SK-N-SH (cell line): ENCODE data around the gene TECPR2. TPM values are rescaled to one million over a fixed set of nuclear protein-coding genes. Genes with fewer than 3 reads are reported as not detected.

ENCODE experiments used
- CTCF ChIA-PET: fragments of 300-600, 350-600 bp; formaldehyde crosslinking; extraction: SDS; loops from one replicate; lab custom pipeline; 2021; lab: Yijun Ruan, JAX
- POLR2A ChIA-PET: fragments of 350-600 bp; sonication (Branson Sonifier 250); formaldehyde crosslinking; extraction: SDS; loops from one replicate; lab custom pipeline; 2020; ENCODE audit warnings: antibody characterized with exemption, inconsistent platforms; lab: Yijun Ruan, JAX
- DNase-seq: peaks from one replicate; pipeline ENCODE4 v3.0.0; 2012
- H2AFZ ChIP-seq: fragments of 200-600 bp; sonication (generic); 2 replicates; pipeline ENCODE4 v1.8.1; 2016; ENCODE audit warnings: antibody characterized with exemption, mild to moderate bottlenecking, low read depth
- H3F3A ChIP-seq: fragments of 200-600 bp; sonication (generic); replicated peaks from 2 replicates; pipeline ENCODE3; 2016; ENCODE audit warnings: antibody characterized with exemption, mild to moderate bottlenecking; ENCODE audit not compliant: insufficient read depth
- H3K27ac ChIP-seq, 2 experiments: fragments of 200-500 bp in 1 of 2; fragments of 200-600 bp in 1 of 2; sonication (Bioruptor generic) in 1 of 2; sonication (generic), shearing (Covaris generic) in 1 of 2; 2 replicates each; pipeline versions ENCODE4 v1.5.1 to v1.6.1; 2014 to 2016; ENCODE audit warnings: low read depth in 2 of 2, inconsistent platforms in 1 of 2, low read length in 1 of 2, mild to moderate bottlenecking in 1 of 2, mixed read lengths in 1 of 2
- H3K27me3 ChIP-seq: fragments of 200-600 bp; sonication (generic), shearing (Covaris generic); 2 replicates; pipeline ENCODE4 v1.6.1; 2016; ENCODE audit warnings: mixed run types; ENCODE audit not compliant: insufficient read depth
- H3K36me3 ChIP-seq, 2 experiments: fragments of 200-500 bp in 1 of 2; fragments of 200-600 bp in 1 of 2; sonication (Bioruptor generic) in 1 of 2; sonication (generic) in 1 of 2; replicated peaks in 1 of 2; 2 replicates each; pipeline versions ENCODE3 to v1.5.1; 2014 to 2016; ENCODE audit warnings: low read length in 1 of 2, mild to moderate bottlenecking in 1 of 2; ENCODE audit not compliant: insufficient read depth in 2 of 2, control insufficient read depth in 1 of 2
- H3K4me1 ChIP-seq, 2 experiments: fragments of 200-500 bp in 1 of 2; fragments of 200-600 bp in 1 of 2; sonication (Bioruptor generic) in 1 of 2; sonication (generic), shearing (Covaris generic) in 1 of 2; 2 replicates each; pipeline versions ENCODE4 v1.5.1 to v1.6.1; 2014 to 2016; ENCODE audit warnings: low read depth in 1 of 2, low read length in 1 of 2, mixed run types in 1 of 2; ENCODE audit not compliant: insufficient read depth in 2 of 2, control insufficient read depth in 1 of 2
- H3K4me2 ChIP-seq: fragments of 200-600 bp; sonication (generic), shearing (Covaris generic); 2 replicates; pipeline ENCODE4 v1.6.1; 2017; ENCODE audit warnings: mixed run types
- H3K4me3 ChIP-seq, 2 experiments: fragments of 200-500 bp in 1 of 2; fragments of 200-600 bp in 1 of 2; sonication (Bioruptor generic) in 1 of 2; sonication (generic), shearing (Covaris generic) in 1 of 2; 2 replicates each; pipeline versions ENCODE4 v1.5.1 to v1.8.1; 2014 to 2016; ENCODE audit warnings: low read depth in 2 of 2, inconsistent platforms in 1 of 2, low read length in 1 of 2, mild to moderate bottlenecking in 1 of 2, mixed read lengths in 1 of 2, moderate library complexity in 1 of 2
- H3K79me2 ChIP-seq: fragments of 200-600 bp; sonication (generic); 2 replicates; pipeline ENCODE4 v1.8.1; 2017; ENCODE audit warnings: mild to moderate bottlenecking; ENCODE audit not compliant: insufficient read depth
- H3K9ac ChIP-seq: fragments of 200-600 bp; sonication (generic); 2 replicates; pipeline ENCODE4 v1.6.1; 2017; ENCODE audit warnings: mixed run types
- H3K9me2 ChIP-seq: fragments of 200-600 bp; sonication (generic); 2 replicates; pipeline ENCODE4 v1.6.1; 2017; ENCODE audit warnings: mixed run types
- H3K9me3 ChIP-seq: fragments of 200-600 bp; sonication (generic); 2 replicates; pipeline ENCODE4 v1.6.1; 2017; ENCODE audit warnings: mixed run types, mild to moderate bottlenecking, moderate library complexity
- H4K20me1 ChIP-seq: fragments of 200-600 bp; sonication (generic); 2 replicates; pipeline ENCODE4 v1.6.1; 2017; ENCODE audit warnings: mild to moderate bottlenecking, mixed run types; ENCODE audit not compliant: insufficient read depth
- EZH2phosphoT487 ChIP-seq: fragments of 200-600 bp; sonication (generic); IDR thresholded peaks from 2 replicates; pipeline ENCODE4 v1.6.1; 2017; ENCODE audit warnings: low read depth, mixed run types, mild to moderate bottlenecking, antibody characterized with exemption, moderate library complexity, borderline replicate concordance
- FOSL2 ChIP-seq: IDR thresholded peaks from 2 replicates; pipeline ENCODE4 v1.4.0; 2012; ENCODE audit warnings: low read depth, mild to moderate bottlenecking, moderate library complexity, borderline replicate concordance
- RCOR1 ChIP-seq: fragments of 150-350 bp; IDR thresholded peaks from 2 replicates; pipeline ENCODE4 v1.6.1; 2017; ENCODE audit warnings: antibody characterized with exemption, low read length
- SIN3A ChIP-seq: IDR thresholded peaks from 2 replicates; pipeline ENCODE4 v1.6.1; 2012; ENCODE audit warnings: low read depth, mild to moderate bottlenecking, low read length, moderate library complexity, borderline replicate concordance
- SMC3 ChIP-seq: IDR thresholded peaks from 2 replicates; pipeline ENCODE4 v1.6.1; 2012; ENCODE audit warnings: low read depth, low read length, improper control_type of control experiment
- TAF1 ChIP-seq: IDR thresholded peaks from 2 replicates; pipeline ENCODE4 v1.6.1; 2012; ENCODE audit warnings: low read depth, mild to moderate bottlenecking, low read length, moderate library complexity, borderline replicate concordance
- WGBS: methylation state at CpG from one replicate; pipeline ENCODE4 v1.1.6; 2017; ENCODE audit warnings: low lambda C conversion rate; 5-methylcytosine and 5-hydroxymethylcytosine counted together
- polyA plus RNA-seq, 3 experiments: library from polyadenylated mRNA; depleted of rRNA; stranded (reverse); fragments of >200 nt; gene quantifications; 2 replicates each; pipeline ENCODE4 v1.2.3, GENCODE V29; 2012
- TF ChIP-seq, protein P1 (sequence below): IDR thresholded peaks from 2 replicates; pipeline ENCODE4 v1.4.0; 2012; ENCODE audit warnings: low read depth
- TF ChIP-seq, protein P2 (sequence below): IDR thresholded peaks from 2 replicates; pipeline ENCODE4 v1.6.1; 2012; ENCODE audit warnings: mild to moderate bottlenecking, low read depth, low read length, moderate library complexity
- TF ChIP-seq, protein P3 (sequence below): fragments of 150-350 bp; IDR thresholded peaks from 2 replicates; pipeline ENCODE4 v1.6.1; 2017; ENCODE audit warnings: antibody characterized with exemption, low read length, low read depth, borderline replicate concordance
- TF ChIP-seq, protein P4 (sequence below): IDR thresholded peaks from 2 replicates; pipeline ENCODE4; 2012

Gene TECPR2
- polyA plus RNA-seq, 1 of the 3 experiments (the other 2 are of a cell fraction) = 6.9 TPM

DNA sequence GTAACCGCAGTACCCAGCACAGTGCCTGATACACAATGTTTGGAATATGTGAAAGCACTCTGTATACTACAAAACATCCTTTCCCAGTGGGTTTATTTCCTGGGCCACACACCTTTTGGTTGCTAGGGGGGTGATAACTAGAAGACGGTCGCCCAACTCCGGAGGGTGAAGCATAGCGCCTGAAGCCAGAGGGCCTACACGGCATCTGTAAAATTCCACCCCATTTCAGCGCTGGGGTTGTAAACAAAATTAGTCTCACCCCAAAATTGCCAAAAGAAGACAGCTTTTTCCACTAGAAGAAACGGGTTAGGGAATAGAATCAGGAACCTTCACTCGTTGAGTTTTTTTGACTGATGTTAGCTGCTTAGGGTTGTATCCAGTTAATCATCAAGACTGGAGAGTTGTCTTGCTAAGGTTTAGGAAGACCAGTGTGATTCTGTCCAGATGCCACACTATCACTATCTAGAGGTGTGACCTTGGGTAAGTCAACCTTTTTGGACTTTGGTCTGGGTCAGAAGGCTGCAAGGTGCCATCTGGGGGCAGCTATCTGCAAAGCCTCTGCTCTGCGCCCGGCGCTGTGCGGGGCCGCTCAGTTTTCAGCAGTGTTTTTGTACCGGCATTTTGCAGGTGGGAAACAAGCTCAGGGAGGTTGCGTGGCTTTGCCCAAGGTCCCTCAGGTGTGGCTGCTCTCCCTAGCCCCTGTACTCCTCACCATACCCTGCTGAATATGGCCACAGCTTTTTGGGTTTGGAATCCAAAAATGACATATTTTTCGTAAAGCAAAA, 41.9 kb upstream of the TECPR2 start:
- ChIA-PET CTCF (interaction anchor here (0.8 to 1.6 kb wide), 2 partner anchors 9 to 258 kb away, joined by 3 to 5 read pairs; no protein-coding TSS in a partner anchor), POLR2A (interaction anchor here (0.6 to 1.0 kb wide), 3 partner anchors 8 to 233 kb away, joined by 3 read pairs; no protein-coding TSS in a partner anchor)
- H3K27me3 ChIP-seq = no peaks in the 10 kb centered on the region
- H4K20me1 ChIP-seq = no peaks in the 10 kb centered on the region
- H3K79me2 ChIP-seq = peaks cover 18% of the 10 kb centered on the region
- no peak for DNase-seq
- H3K4me2 ChIP-seq = peak overlapping the region; percentile 89
- 92% methylated on average over 15 of the region's 17 CpGs for WGBS
- no peak overlapping the region for H3K27ac ChIP-seq
- H3K9ac ChIP-seq = peak overlapping the region; percentile 89
- H3K9me2 ChIP-seq = no peaks in the 10 kb centered on the region
- H3K9me3 ChIP-seq = no peaks in the 10 kb centered on the region
- H3F3A ChIP-seq = peaks cover 20% of the 10 kb centered on the region
- H3K4me1 ChIP-seq = peaks cover 5 to 27% of the 10 kb centered on the region in 2 experiments; a peak in 3 of 4 replicates
- peak overlapping the region; percentile 77 to 80 for H3K4me3 ChIP-seq
- peaks cover under 1 to 5% of the 10 kb centered on the region in 2 experiments for H3K36me3 ChIP-seq
- no peak for TF ChIP-seq EZH2phosphoT487
- TF ChIP-seq, all 33 proteins: peak for 0
- H2AFZ ChIP-seq = 0 out of 2 replicates have a peak overlapping the region, but pooled peaks have one; percentile 44

DNA sequence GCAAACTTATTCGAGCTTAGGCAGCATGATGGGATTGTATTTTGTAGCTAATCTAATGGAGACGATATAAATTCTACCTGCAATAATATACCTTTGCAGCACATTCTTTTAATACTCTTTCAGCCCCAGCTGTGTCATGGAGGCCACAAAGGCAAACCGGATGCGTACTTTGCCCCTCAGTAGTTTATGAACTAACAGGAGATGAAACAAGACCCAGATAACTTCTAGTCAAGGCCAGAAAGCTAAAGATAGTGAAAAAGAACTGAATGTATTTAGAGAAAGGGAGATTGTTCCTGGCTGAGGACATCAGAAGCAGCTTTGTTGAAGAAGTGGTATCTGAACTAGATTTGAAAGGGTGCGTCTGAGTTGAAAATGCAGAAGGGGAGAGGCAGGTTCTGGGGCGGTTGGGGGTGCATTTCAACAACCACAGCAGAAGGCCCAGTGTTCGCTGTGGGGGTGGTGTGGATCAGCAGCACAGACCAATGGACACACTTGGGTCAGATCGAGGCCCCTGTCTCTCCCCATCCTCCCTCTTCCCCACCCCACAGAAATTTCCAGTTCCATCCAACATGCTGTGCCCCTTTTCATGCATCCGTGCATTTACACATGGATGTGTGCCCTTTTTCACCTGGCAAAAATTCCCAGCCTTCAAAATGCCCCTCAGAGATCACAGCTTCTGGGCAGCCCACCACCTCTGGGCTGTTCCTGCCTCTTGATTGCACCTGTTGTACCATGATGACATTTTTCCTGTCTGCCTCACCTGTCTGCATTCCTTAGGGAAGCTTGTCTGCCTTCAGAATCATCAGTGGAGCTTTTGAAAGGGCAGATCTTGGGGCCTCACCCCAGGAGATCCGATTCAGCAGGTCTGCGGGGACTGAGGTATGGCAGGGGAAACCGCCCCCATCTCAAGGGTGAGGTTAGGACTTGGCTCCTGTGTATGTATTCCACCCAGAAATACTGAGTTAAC, 41.0 kb upstream of the TECPR2 start:
- H3F3A ChIP-seq = peaks cover 13% of the 10 kb centered on the region
- 95% methylated on average over 12 of the region's 12 CpGs for WGBS
- DNase-seq = no peak
- no peak for TF ChIP-seq SMC3
- TF ChIP-seq TAF1 = no peak
- TF ChIP-seq, protein P1, sequence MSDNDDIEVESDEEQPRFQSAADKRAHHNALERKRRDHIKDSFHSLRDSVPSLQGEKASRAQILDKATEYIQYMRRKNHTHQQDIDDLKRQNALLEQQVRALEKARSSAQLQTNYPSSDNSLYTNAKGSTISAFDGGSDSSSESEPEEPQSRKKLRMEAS = no peak
- TF ChIP-seq FOSL2 = no peak
- TF ChIP-seq SIN3A = no peak
- TF ChIP-seq, protein P2, sequence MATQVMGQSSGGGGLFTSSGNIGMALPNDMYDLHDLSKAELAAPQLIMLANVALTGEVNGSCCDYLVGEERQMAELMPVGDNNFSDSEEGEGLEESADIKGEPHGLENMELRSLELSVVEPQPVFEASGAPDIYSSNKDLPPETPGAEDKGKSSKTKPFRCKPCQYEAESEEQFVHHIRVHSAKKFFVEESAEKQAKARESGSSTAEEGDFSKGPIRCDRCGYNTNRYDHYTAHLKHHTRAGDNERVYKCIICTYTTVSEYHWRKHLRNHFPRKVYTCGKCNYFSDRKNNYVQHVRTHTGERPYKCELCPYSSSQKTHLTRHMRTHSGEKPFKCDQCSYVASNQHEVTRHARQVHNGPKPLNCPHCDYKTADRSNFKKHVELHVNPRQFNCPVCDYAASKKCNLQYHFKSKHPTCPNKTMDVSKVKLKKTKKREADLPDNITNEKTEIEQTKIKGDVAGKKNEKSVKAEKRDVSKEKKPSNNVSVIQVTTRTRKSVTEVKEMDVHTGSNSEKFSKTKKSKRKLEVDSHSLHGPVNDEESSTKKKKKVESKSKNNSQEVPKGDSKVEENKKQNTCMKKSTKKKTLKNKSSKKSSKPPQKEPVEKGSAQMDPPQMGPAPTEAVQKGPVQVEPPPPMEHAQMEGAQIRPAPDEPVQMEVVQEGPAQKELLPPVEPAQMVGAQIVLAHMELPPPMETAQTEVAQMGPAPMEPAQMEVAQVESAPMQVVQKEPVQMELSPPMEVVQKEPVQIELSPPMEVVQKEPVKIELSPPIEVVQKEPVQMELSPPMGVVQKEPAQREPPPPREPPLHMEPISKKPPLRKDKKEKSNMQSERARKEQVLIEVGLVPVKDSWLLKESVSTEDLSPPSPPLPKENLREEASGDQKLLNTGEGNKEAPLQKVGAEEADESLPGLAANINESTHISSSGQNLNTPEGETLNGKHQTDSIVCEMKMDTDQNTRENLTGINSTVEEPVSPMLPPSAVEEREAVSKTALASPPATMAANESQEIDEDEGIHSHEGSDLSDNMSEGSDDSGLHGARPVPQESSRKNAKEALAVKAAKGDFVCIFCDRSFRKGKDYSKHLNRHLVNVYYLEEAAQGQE = no peak
- TF ChIP-seq, protein P3, sequence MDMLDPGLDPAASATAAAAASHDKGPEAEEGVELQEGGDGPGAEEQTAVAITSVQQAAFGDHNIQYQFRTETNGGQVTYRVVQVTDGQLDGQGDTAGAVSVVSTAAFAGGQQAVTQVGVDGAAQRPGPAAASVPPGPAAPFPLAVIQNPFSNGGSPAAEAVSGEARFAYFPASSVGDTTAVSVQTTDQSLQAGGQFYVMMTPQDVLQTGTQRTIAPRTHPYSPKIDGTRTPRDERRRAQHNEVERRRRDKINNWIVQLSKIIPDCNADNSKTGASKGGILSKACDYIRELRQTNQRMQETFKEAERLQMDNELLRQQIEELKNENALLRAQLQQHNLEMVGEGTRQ = no peak
- TF ChIP-seq, protein P4, sequence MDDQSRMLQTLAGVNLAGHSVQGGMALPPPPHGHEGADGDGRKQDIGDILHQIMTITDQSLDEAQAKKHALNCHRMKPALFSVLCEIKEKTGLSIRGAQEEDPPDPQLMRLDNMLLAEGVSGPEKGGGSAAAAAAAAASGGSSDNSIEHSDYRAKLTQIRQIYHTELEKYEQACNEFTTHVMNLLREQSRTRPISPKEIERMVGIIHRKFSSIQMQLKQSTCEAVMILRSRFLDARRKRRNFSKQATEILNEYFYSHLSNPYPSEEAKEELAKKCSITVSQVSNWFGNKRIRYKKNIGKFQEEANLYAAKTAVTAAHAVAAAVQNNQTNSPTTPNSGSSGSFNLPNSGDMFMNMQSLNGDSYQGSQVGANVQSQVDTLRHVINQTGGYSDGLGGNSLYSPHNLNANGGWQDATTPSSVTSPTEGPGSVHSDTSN = no peak
- TF ChIP-seq RCOR1 = no peak
- H3K4me3 ChIP-seq = no peak overlapping the region
- no peaks in the 10 kb centered on the region for H3K27me3 ChIP-seq
- peaks cover 7 to 11% of the 10 kb centered on the region in 2 experiments for H3K36me3 ChIP-seq
- no peak overlapping the region for H2AFZ ChIP-seq
- no peak overlapping the region for H3K9ac ChIP-seq
- peaks cover 5 to 25% of the 10 kb centered on the region in 2 experiments; a peak in 2 of 4 replicates for H3K4me1 ChIP-seq
- H3K9me3 ChIP-seq = no peaks in the 10 kb centered on the region
- H3K27ac ChIP-seq = no peak overlapping the region
- no peaks in the 10 kb centered on the region for H3K9me2 ChIP-seq
- H4K20me1 ChIP-seq = no peaks in the 10 kb centered on the region
- no peak overlapping the region for H3K4me2 ChIP-seq
- CTCF ChIA-PET = interaction anchor here (0.8 to 1.6 kb wide), 3 partner anchors 8 to 259 kb away, joined by 3 to 5 read pairs (median 3); no protein-coding TSS in a partner anchor
- POLR2A ChIA-PET = no interaction called here
- H3K79me2 ChIP-seq = peaks cover 18% of the 10 kb centered on the region
